DMS 273 (cell line): Measurements from ENCODE around the gene WDR76.

Experiments
- DNase-seq: peaks from one replicate; lab custom pipeline; 2025; ENCODE audit not compliant: unreplicated experiment; lab: John Stamatoyannopoulos, UW

Gene WDR76

DNA sequence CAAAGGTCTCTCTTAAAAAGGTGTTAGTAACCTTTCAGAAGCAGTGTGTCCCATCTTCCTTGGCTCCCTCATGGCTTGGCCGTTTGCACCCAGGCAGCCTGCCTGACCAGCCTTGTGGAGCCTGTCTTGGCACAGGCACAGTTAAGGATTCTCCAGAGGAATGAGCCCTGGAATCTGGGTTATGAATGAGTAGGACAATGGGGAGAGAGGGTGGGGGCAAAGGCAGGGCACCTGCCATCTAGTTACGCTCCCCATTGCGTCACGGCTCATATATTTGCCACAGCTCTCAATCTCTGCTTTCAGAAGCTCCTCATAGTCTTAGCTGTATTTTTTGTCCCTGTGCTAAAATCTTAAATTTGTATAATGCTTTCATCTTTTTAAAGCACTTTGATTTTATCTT, 50.6 kb downstream of the WDR76 start:
- no peak for DNase-seq

DNA sequence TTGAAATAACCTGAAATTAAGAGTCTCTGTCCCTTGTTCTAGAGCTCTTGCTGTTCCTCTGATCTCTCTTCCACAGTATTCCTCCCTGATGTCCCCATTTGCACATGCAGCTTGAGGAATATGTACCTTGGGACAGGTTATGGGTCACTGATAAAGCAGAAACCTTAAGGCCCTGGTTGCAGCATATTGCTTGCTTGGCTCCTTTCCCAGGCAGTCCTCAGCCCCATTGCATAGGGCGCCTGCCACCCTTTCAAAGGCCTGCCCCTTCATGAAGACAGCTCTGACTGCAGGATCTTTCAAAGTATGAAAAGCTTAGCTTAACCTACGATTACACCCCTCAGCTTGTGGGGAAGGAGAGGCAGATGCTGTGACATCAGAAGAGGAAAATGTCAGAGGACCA, 51.6 kb downstream of the WDR76 start:
- peak; percentile 13 for DNase-seq

GRCh38 chr15:43879386-43880355, 52.9 kb downstream of the WDR76 start:
- no peak for DNase-seq

DNA sequence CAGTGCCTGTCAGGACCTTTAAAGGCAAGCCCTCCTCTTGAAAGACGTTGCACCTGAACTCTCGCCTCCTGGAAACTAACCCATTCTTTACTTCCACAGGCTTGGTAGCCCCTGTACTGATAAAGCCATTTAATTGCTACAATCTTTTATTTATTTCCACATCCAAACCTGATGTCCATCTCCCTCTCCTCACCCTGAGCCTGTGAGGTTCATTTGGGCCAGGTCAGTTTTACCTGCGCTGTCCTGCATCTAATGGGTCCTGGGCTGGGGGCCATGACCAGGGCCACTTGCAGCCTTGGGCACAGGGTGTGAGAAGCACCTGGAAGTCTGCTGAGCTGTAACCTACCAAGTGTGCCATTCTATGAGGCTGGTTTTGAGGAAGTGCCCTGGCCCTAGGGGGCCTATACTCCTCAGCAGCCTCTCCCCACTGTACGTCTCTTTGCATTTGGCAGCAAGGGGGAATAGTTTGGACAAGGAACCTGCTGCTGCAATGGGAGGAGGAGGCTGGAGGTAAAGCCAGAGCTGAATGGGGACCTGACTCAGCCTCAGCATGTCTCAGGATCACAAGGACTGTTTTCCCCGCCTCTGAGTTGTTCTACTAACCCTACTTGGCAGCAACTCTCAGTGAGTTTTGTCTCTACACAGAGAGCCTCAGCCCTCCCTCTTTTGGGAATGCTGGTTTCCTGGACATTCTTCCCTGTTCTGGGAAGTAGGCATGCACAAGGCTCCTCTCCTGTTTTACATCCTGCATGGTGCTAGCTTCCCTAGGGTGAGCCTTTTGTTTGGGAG, 53.8 kb downstream of the WDR76 start:
- no peak for DNase-seq

DNA sequence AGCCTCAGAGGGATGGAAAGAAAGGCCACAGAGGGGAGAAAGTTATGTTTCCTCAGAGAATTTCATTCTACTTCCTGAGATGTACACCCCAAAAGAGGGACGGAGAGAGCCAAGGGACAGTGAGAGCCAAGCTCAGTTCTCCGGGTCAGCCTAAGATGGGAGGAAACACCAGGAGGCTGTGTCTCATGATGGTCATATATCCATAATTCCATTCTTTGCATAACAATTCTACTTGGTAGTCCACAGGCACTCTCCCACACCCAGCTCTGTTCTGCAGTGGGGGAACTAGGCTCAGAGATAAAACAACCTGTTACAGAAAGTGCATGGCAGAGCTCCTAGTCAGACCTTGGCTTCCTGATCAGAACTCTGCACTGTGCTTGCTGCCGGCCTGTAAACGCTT, 54.4 kb downstream of the WDR76 start:
- no peak for DNase-seq

- peak; percentile 18 for DNase-seq
These were observed 55.1 kb downstream of the WDR76 start for GRCh38 chr15:43881944-43882343.

GRCh38 chr15:43883571-43883970, 56.8 kb downstream of the WDR76 start:
- no peak for DNase-seq

DNA sequence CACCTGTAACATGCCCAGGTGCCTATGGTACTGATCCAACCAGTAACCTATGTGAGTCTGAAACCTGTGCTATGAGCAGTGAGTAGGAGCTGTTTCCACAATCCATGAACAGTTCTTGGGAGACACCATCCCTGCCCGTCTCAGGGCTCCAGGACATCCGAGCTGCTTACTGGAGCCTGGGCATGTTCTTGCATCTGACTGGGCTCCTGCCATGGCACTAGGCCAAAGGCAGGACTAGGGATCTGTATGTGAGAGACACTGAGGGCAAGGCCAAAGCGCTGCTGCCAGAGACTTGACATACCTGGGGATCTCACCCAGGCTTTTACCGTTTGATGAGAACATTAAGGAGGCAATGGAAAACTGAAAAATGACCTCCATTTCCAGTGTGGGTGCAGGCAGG, 59.8 kb downstream of the WDR76 start:
- no peak for DNase-seq

DNA sequence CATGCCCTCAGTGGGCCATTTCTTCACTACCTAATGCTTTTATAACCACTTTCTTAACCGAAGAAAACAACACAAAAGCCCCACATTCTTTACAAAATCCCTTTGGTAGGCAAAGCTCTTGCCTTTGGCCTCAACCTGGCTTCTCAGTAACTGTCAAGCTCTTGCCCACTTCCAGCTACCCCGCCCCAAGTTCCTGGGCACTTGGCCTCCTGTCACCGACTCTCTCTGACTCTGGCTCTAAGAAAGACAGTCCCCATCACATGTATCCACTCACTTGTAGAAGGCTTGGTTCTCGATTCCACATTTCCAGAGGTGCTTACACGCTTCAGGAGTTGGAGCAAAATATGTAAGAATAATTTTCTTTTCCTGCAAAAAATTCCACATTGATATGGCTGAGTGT, 61.1 kb downstream of the WDR76 start:
- DNase-seq: no peak

DNA sequence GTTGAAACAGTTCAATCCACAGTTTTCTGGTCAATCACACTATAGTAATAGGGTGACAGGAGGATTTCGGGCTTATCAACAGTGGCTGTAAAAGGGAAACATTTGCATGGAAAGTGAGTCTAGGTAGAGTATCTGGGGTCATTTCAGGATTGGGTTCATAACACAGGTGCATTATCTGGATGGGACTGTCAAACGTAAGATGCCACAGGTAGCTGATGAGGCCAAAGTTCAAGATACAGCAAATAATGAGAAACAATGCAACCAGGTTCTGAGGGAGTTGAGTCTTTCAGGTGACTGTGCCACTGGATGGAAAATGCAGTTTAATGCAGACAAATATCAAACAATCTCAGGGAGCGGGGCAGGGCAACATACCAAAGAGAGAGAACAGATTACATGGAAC, 62.2 kb downstream of the WDR76 start:
- no peak for DNase-seq

GRCh38 chr15:43893956-43894355, 67.2 kb downstream of the WDR76 start:
- no peak for DNase-seq

DNA sequence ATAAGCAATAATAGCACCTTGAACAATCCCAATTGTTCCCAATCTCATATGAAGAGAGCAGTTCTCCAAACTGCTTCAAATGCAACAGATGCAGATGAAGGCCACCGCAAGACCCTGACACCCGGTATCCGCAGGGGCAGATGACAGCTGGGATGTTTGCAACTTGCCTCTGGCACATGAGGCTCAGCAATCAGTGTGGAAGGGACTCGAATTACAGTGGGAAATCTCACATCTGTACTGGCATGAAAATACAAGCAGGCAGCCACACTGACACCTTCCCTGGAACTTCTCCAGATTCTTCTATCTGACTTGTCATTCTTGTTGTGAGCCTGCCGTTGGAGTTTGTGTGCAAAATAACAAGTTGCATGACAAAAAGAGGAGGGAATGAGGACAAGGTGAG, 68.8 kb downstream of the WDR76 start:
- DNase-seq: no peak

DNA sequence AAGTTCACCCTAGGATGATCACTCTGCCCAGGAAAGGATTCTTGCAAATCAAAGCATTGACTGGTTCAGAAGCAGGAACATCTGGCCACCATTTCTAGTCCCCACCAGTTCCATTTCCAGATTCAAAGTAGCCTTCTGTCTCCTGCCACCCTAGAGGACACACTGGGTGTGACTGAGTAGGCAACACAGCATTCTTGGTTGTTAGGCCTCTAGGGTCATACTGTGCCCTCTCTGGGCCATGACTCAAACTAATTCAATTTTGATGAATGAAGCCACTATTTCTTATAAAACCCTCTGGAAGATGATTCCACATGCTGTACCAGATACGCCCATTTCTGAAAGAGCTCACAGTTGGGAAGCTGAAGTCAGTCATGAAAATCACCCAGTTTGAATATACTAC, 69.7 kb downstream of the WDR76 start:
- no peak for DNase-seq

- DNase-seq: no peak
These were observed 72.1 kb downstream of the WDR76 start for GRCh38 chr15:43898891-43899290.

DNA sequence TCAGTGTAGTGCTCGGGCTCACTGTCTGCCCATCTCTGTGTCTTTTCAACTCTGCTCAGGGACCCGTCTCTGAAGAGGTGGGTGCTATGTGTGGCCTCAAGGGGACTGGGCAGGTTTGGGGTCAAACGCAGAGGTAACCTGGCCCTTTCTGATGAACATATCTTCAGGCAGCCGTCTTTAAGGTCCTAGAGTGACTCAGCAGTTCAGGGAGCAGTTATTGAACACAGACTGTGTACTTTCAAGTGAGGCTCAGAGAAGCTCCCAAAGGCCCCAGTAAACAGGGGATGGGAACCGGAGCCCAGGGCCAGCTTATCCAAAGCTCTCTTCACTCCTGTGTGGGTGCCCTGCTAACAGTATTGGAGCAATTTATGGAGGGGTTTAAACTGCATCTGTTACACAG, 73.1 kb downstream of the WDR76 start:
- DNase-seq: no peak

DNA sequence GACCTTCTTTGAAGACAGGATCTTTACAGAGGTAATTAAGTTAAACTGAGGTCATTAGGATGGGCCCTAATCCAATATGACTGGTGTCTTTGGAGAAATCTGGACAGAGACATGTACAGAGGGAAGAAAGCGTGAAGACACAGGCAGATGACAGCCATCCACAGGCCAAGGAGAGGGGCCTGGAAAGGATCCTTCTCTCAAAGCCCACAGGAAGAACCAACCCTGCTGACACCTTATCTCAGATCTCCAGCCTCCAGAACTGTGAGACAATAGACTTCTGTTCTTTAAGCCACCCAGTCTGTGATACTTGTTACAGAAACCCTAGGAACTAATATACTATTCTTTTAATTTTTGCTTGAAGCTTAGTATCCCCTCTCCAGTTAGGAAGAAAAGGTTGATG, 74.2 kb downstream of the WDR76 start:
- no peak for DNase-seq

DNA sequence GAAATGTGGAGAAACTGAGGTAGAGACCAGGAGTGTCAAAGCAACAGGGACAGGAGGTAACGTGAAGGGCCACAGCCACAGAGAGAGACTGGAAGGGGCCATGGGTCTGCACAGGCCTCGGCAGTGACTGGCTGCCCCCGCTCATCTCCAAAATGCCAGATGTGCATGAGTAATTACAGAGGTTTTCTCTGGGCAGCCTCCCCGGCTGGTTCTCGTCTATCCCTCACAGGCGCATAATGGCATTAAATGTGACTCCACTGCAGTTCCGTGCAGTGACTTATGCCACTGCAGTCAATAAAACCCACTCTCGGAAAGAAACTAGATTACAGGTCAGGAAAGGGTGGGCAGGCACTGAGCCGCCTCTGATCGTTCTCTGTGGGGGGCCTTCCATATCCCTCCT, 74.7 kb downstream of the WDR76 start:
- no peak for DNase-seq

DNA sequence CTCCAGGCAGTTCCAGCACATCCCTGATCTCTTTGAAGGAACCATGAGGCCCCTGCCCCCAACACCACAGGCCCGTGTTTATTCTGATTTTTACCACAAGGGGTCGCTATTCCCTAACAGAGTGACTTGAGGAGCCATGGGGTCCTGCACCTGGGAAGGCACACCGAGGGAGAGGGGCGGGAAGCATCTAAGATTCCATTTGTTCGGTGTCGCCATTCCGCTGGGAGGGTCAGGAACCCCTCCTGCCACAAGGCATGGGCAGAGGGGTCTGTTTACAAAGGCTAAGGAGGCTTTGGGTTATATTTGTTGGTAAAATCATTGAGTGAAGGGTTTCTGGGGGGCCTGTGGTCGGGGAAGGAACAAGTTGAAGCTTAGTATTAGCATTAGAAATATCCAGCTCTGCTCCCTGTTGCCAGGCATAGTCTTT, 77.1 kb downstream of the WDR76 start:
- peak; percentile 86 for DNase-seq

DNA sequence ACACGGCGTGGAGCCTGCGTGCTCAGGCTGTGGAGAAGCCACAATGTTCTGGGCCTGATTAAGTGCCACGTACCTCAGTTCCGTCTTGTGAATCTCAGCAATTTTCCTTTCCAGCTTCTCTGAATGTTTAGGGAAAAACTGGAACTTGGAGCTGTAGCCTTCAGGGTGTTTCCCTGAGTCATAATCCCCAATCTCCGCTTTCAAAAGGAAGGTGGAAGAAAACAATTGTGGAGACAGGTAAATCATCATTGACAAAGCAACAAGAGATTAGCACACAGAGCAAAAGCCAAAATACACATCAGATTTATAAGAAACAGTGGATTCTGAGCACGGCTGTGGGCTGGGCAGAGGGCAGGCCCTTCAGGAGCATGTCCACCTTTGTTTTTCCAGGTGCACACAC, 79.0 kb downstream of the WDR76 start:
- no peak for DNase-seq

DNA sequence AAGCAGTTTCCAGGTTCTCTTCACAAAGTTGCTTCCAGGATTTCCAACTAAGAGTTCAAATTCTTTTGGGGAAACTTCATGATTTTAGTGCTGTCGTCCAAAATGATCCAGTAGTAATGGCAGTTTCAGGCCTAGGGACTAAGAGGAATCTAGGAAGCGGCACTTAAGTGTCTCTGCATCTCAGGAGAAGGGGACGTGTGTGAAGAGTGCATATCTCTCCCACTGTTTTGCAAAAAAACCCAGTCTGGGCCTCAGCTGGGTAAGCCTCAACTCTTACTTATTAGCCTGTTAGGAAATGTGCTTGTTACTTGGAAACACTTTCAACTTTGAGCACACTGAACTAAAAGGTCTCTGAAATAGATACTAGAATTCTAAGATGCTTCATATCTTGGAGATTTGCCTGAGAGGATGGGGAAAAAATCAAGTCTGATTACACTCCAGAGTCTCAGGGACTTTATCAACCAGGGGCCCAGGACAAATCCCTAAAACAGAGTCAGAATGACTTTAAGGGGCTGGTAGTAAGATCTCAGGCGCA, 81.8 kb downstream of the WDR76 start:
- DNase-seq: no peak

DNA sequence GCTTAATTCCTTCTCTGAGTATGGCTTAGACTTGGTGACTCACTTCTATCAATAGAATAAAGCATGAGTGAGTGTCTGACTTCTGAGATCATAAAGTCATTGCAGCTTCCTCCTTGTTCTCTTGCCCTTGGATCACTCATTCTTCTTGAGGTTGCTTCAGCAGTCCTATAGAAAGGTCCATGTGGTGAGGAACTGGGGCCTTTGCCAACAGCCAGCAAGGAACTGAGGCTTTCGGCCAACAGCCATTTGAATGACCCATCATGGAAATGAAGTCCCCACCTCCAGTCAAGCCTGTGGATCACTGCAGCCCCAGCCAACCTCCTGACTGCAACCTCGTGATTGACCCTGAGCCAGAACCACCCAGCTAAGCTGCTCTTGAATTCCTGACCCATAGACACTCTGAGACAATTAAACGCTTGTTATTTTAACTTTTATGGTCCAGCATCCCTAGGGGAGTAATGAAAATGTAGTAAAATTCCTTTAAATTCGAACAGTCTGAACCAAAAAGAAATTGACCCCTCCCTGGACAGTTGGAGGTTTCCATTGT, 84.5 kb downstream of the WDR76 start:
- no peak for DNase-seq

DNA sequence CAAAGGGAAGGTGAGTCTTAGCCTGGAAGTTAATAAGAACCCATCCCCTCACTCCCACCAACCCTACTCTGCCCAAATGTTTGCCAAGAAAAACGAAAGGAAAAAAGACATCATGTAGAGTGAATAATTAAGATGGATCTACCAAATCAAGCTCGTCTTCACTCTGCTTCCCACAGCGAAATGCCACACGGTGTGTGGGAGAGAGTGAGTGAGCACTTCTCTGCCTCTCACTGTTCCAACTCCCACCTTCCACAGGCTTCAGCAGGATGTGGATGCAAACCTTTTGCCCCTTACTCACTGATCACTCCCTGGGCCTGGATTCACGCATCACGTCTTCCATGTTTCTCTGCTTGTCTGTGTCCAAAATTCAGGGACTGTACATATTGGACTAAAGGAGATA, 85.4 kb downstream of the WDR76 start:
- DNase-seq: no peak
